Caki2 (cell line): ENCODE data around the gene YAP1. TPM values are rescaled to one million over a fixed set of nuclear protein-coding genes. Genes with fewer than 3 reads are reported as not detected.
"Not testable (repeated sequence)": the region's sequence is repeated elsewhere in the genome, so short reads cannot be mapped to it uniquely, and the experiment has no call there.

ENCODE experiments used
- DNase-seq: peaks from one replicate; pipeline ENCODE4 v3.0.0-alpha.2; 2015; ENCODE audit warnings: low read depth
- in situ Hi-C: cut with HindIII; loops from 2 replicates; pipeline ENCODE4 v1.10.0; 2016; ENCODE audit warnings: low sequenced_read_pairs, low pct_unique_long_range_greater_than_20kb, mixed read lengths
- total RNA-seq: library from RNA; depleted of rRNA; stranded (reverse); fragments of >200 nt; shearing (Covaris generic); gene quantifications from 2 replicates; pipeline ENCODE4 v1.2.3, GENCODE V29; 2014; ENCODE audit warnings: low replicate concordance

Gene YAP1
- total RNA-seq, 1 experiment from 2014 or later: 16.8 TPM

- no peak for DNase-seq
- in situ Hi-C loops: no loop called here
These were observed 142.9 kb downstream of the YAP1 start for GRCh38 chr11:102253020-102253715.

GRCh38 chr11:102254047-102254446 lies 143.8 kb downstream of the YAP1 start:
- DNase-seq: no peak
- in situ Hi-C loops: no loop called here

- DNase-seq: peak; percentile 62
- in situ Hi-C loops: no loop called here
These were observed 146.0 kb downstream of the YAP1 start for GRCh38 chr11:102256251-102256650.

- no peak for DNase-seq
- in situ Hi-C loops: no loop called here
These were observed 150.0 kb downstream of the YAP1 start for GRCh38 chr11:102260241-102260640.

GRCh38 chr11:102263379-102264003 lies 153.2 kb downstream of the YAP1 start:
- in situ Hi-C loops: no loop called here

GRCh38 chr11:102264704-102265103 lies 154.5 kb downstream of the YAP1 start:
- in situ Hi-C loops, DNase-seq: not testable (repeated sequence)

More at GRCh38 chr11:102263379-102264003, 153.2 kb downstream of the YAP1 start:
- DNase-seq: no peak

- DNase-seq: no peak
- in situ Hi-C loops: no loop called here
These were observed 155.9 kb downstream of the YAP1 start for GRCh38 chr11:102266099-102266498.

- DNase-seq: peak; percentile 11
- in situ Hi-C loops: no loop called here
These were observed 157.4 kb downstream of the YAP1 start for GRCh38 chr11:102267609-102268008.

GRCh38 chr11:102268083-102268984 lies 158.1 kb downstream of the YAP1 start:
- in situ Hi-C loops: no loop called here
- peak; percentile 64 for DNase-seq

GRCh38 chr11:102268985-102269470 lies 158.8 kb downstream of the YAP1 start:
- no peak for DNase-seq
- in situ Hi-C loops: no loop called here

- peak; percentile 19 for DNase-seq
- in situ Hi-C loops: no loop called here
These were observed 159.7 kb downstream of the YAP1 start for GRCh38 chr11:102269927-102270326.

GRCh38 chr11:102272047-102272824 lies 162.0 kb downstream of the YAP1 start:
- in situ Hi-C loops: no loop called here
- DNase-seq: no peak

- no peak for DNase-seq
- in situ Hi-C loops: no loop called here
These were observed 164.4 kb downstream of the YAP1 start for GRCh38 chr11:102274628-102275027.

GRCh38 chr11:102276362-102276761 lies 166.1 kb downstream of the YAP1 start:
- in situ Hi-C loops: no loop called here
- DNase-seq: no peak

GRCh38 chr11:102276783-102277182 lies 166.5 kb downstream of the YAP1 start:
- in situ Hi-C loops: no loop called here
- DNase-seq: no peak

- in situ Hi-C loops: no loop called here
- no peak for DNase-seq
These were observed 169.5 kb downstream of the YAP1 start for GRCh38 chr11:102279641-102280170.

- in situ Hi-C loops: no loop called here
These were observed 170.1 kb downstream of the YAP1 start for GRCh38 chr11:102280245-102280833.

More at GRCh38 chr11:102280245-102280833, 170.1 kb downstream of the YAP1 start:
- DNase-seq: no peak
